Neutrophil (primary cell): ENCODE measurements around the gene ENPP5.

ENCODE experiments used
- H3K27ac ChIP-seq: fragments of 200-600 bp; sonication (generic); 2 replicates; pipeline ENCODE4 v1.5.1; 2016; ENCODE audit warnings: mild to moderate bottlenecking, moderate library complexity
- H3K27me3 ChIP-seq: fragments of 200-600 bp; sonication (generic); 2 replicates; pipeline ENCODE4 v1.6.0; 2016; ENCODE audit warnings: mild to moderate bottlenecking
- H3K36me3 ChIP-seq: fragments of 200-600 bp; sonication (generic); 2 replicates; pipeline ENCODE4 v1.5.1; 2017
- H3K4me1 ChIP-seq, 2 experiments: fragments of 200-600 bp in 1 of 2; sonication (generic) in 1 of 2; 1 replicate in 1 of 2; 2 replicates in 1 of 2; pipeline versions ENCODE4 v1.5.1 to v1.6.1; 2013 to 2016; ENCODE audit warnings: low read depth in 1 of 2, low read length in 1 of 2, mild to moderate bottlenecking in 1 of 2, moderate library complexity in 1 of 2; ENCODE audit not compliant: control insufficient read depth in 1 of 2, insufficient read depth in 1 of 2
- H3K4me3 ChIP-seq, 2 experiments: fragments of 200-600 bp in 1 of 2; sonication (generic) in 1 of 2; 1 replicate in 1 of 2; 2 replicates in 1 of 2; pipeline ENCODE4 v1.5.1; 2013 to 2016; ENCODE audit warnings: low read depth in 1 of 2, low read length in 1 of 2, mild to moderate bottlenecking in 1 of 2, moderate library complexity in 1 of 2
- H3K9me3 ChIP-seq: fragments of 200-600 bp; sonication (generic); 2 replicates; pipeline ENCODE4 v1.5.1; 2016
- CTCF ChIP-seq: fragments of 200-600 bp; sonication (generic); IDR thresholded peaks from 2 replicates; pipeline ENCODE4 v1.5.1; 2016; ENCODE audit warnings: antibody characterized with exemption

The ENPP5 gene

GRCh38 chr6:46215777-46216176 lies 45.0 kb upstream of the ENPP5 start:
- Histone ChIP-seq H3K9me3 (no peaks in the 10 kb centered on the region), H3K4me3 (no peak overlapping the region), H3K36me3 (no peaks in the 10 kb centered on the region), H3K27ac (no peak overlapping the region), H3K4me1 (peaks cover 0 to 8% of the 10 kb centered on the region in 2 experiments), H3K27me3 (no peaks in the 10 kb centered on the region)
- no peak for TF ChIP-seq CTCF

- TF ChIP-seq CTCF = no peak
- peaks cover 0 to 8% of the 10 kb centered on the region in 2 experiments for H3K4me1 ChIP-seq
- H3K27ac ChIP-seq = no peak overlapping the region
- no peaks in the 10 kb centered on the region for H3K9me3 ChIP-seq
- H3K27me3 ChIP-seq = no peaks in the 10 kb centered on the region
- no peaks in the 10 kb centered on the region for H3K36me3 ChIP-seq
- H3K4me3 ChIP-seq = no peak overlapping the region
Observed at GRCh38 chr6:46215213-46215612, 44.4 kb upstream of the ENPP5 start.

GRCh38 chr6:46211917-46212316 lies 41.1 kb upstream of the ENPP5 start:
- H3K27me3 ChIP-seq = no peaks in the 10 kb centered on the region
- H3K4me1 ChIP-seq = peaks cover 18 to 23% of the 10 kb centered on the region in 2 experiments
- no peaks in the 10 kb centered on the region for H3K36me3 ChIP-seq
- no peaks in the 10 kb centered on the region for H3K9me3 ChIP-seq
- no peak overlapping the region for H3K4me3 ChIP-seq
- no peak overlapping the region for H3K27ac ChIP-seq
- TF ChIP-seq CTCF = no peak

GRCh38 chr6:46210294-46210693 lies 39.5 kb upstream of the ENPP5 start:
- no peak for TF ChIP-seq CTCF
- H3K36me3 ChIP-seq = no peaks in the 10 kb centered on the region
- H3K9me3 ChIP-seq = no peaks in the 10 kb centered on the region
- H3K27ac ChIP-seq = no peak overlapping the region
- peaks cover 18 to 23% of the 10 kb centered on the region in 2 experiments for H3K4me1 ChIP-seq
- H3K27me3 ChIP-seq = no peaks in the 10 kb centered on the region
- H3K4me3 ChIP-seq = no peak overlapping the region

GRCh38 chr6:46208303-46208702 lies 37.5 kb upstream of the ENPP5 start:
- H3K27me3 ChIP-seq = no peaks in the 10 kb centered on the region
- H3K4me3 ChIP-seq = no peak overlapping the region
- TF ChIP-seq CTCF = no peak
- no peaks in the 10 kb centered on the region for H3K36me3 ChIP-seq
- H3K9me3 ChIP-seq = no peaks in the 10 kb centered on the region
- H3K27ac ChIP-seq = no peak overlapping the region
- peaks cover 18 to 23% of the 10 kb centered on the region in 2 experiments for H3K4me1 ChIP-seq

GRCh38 chr6:46207174-46207573 lies 36.4 kb upstream of the ENPP5 start:
- no peaks in the 10 kb centered on the region for H3K9me3 ChIP-seq
- no peak for TF ChIP-seq CTCF
- H3K36me3 ChIP-seq = no peaks in the 10 kb centered on the region
- H3K4me3 ChIP-seq = no peak overlapping the region
- H3K4me1 ChIP-seq = peaks cover 18 to 23% of the 10 kb centered on the region in 2 experiments
- no peak overlapping the region for H3K27ac ChIP-seq
- no peaks in the 10 kb centered on the region for H3K27me3 ChIP-seq
